WERI-Rb-1 (cell line): ENCODE data around the gene CCDC12.
"Not testable (repeated sequence)": the region's sequence is repeated elsewhere in the genome, so short reads cannot be mapped to it uniquely, and the experiment has no call there.

Experiments
- DNase-seq: peaks from one replicate; pipeline ENCODE4 v3.0.0-alpha.2; 2020
- H3K27ac ChIP-seq: fragments of 250-450 bp; sonication (Bioruptor Pico); 2 replicates; pipeline ENCODE4 v1.5.1; 2020; ENCODE audit warnings: mild to moderate bottlenecking, moderate library complexity
- H3K27me3 ChIP-seq: fragments of 250-450 bp; sonication (Bioruptor Pico); 2 replicates; pipeline ENCODE4 v1.5.1; 2021; ENCODE audit warnings: mild to moderate bottlenecking, low read depth, moderate library complexity; ENCODE audit not compliant: insufficient read depth, severe bottlenecking
- H3K36me3 ChIP-seq: fragments of 250-450 bp; sonication (Bioruptor Pico); 2 replicates; pipeline ENCODE4 v1.5.1; 2020; ENCODE audit warnings: mild to moderate bottlenecking, moderate library complexity
- H3K4me3 ChIP-seq: 2 replicates; pipeline ENCODE4 v1.5.1; 2011; ENCODE audit warnings: low read depth, mild to moderate bottlenecking, control low read depth, low read length
- H3K9me3 ChIP-seq: fragments of 250-450 bp; sonication (Bioruptor Pico); 2 replicates; pipeline ENCODE4 v1.5.1; 2021; ENCODE audit warnings: mild to moderate bottlenecking, moderate library complexity; ENCODE audit not compliant: severe bottlenecking
- CTCF ChIP-seq: IDR thresholded peaks from 2 replicates; pipeline ENCODE4 v1.5.1; 2011; ENCODE audit warnings: low read depth, mild to moderate bottlenecking, control low read depth, inconsistent platforms, low read length

The CCDC12 gene

DNA sequence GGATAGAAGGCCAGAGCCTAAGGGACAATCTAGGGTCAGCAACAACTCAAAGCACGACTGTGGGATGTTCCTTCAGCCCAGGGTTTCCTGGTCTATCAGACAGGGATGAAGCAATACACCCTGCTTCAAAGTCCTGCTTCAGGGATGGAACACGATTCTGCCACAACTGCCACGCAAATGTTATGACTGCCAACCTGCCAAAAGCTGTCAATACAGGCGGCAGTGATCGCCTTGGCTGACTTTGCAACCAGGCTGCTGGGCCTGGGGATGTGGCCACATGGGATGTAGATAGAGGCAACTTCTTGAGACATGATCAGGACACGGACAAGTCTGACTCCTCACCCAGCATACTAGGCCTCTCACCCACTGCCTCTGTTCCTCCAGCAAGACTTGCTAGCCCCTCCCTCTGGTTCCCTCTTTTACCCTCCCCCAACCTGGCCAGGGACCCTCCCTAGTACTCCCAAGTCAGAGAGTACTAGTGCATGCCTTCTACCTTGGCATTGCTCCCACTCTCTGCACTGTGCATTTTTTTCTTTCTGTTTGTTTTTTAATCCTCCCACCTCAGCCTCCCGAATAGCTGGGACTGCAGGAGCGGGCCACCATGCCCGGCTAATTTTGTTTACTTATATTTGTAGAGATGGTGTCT, 7.6 kb downstream of the CCDC12 start:
- Histone ChIP-seq H3K36me3 (peaks cover 28% of the 10 kb centered on the region), H3K27me3 (no peaks in the 10 kb centered on the region), H3K9me3 (no peaks in the 10 kb centered on the region), H3K4me3 (no peak overlapping the region), H3K27ac (no peak overlapping the region)
- no peak for TF ChIP-seq CTCF
- no peak for DNase-seq

GRCh38 chr3:46966811-46967210, 9.7 kb downstream of the CCDC12 start:
- no peak for DNase-seq
- Histone ChIP-seq H3K27me3 (no peaks in the 10 kb centered on the region), H3K36me3 (peaks cover 30% of the 10 kb centered on the region), H3K9me3 (no peaks in the 10 kb centered on the region), H3K27ac (no peak overlapping the region), H3K4me3 (no peak overlapping the region)
- TF ChIP-seq CTCF = 0 out of 2 replicates have a peak, but pooled peaks have one; percentile 5

DNA sequence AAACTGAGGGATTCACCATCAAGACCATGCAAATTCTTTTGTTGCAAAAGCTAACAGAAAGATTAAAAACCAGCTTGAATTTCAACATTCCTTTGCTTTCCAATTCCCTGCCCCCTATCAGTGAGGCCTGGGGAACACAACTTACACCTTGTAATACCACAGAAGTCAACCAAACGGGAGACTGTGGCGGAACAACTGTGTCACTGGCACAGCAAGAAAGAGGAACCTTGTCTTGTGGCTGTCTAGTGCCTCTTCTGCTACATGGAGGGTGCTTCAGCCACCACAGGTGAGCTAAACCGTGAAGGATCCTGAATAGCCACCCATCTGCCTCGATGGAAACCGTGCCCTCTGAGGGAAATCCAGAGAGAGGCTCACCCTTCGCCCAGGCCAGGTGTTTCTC, 11.4 kb downstream of the CCDC12 start:
- TF ChIP-seq CTCF = no peak
- H3K27ac ChIP-seq = peak overlapping the region; percentile 50
- H3K4me3 ChIP-seq = no peak overlapping the region
- peaks cover 23% of the 10 kb centered on the region for H3K36me3 ChIP-seq
- no peaks in the 10 kb centered on the region for H3K27me3 ChIP-seq
- no peaks in the 10 kb centered on the region for H3K9me3 ChIP-seq
- DNase-seq = no peak

DNA sequence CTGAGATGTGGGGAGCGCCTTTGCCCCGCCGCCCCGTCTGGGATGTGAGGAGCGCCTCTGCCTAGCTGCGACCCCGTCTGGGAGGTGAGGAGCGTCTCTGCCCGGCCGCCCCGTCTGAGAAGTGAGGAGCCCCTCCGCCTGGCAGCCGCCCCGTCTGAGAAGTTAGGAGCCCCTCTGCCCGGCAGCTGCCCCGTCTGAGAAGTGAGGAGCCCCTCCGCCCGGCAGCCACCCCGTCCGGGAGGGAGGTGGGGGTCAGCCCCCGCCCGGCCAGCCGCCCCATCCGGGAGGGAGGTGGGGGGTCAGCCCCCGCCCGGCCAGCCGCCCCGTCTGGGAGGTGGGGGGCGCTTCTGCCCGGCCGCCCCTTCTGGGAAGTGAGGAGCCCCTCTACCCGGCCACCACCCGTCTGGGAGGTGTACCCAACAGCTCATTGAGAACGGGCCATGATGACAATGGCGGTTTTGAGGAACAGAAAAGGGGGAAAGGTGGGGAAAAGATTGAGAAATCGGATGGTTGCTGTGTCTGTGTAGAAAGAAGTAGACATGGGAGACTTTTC, 12.4 kb downstream of the CCDC12 start:
- not testable (repeated sequence) for DNase-seq, H3K9me3 ChIP-seq, H3K4me3 ChIP-seq, H3K27me3 ChIP-seq, H3K27ac ChIP-seq
- H3K36me3 ChIP-seq = peaks cover 23% of the 10 kb centered on the region

DNA sequence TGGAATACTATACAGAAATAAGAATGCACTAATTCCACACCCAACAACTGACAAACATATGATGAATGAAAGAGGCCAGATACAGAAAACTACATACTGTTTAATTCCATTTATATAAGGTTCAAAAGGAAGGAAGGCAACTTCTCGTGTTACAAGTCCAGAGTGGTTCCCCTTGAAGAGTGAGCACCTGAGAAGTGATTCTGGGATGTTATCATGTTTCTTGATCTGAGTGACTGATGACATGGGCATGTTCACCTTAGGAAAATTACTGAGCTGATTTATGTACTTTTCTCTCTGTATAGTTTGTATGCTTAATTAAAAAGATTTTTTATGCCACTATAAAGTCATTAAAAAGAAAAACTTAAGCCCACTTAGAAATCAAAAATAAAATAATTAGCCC, 13.6 kb downstream of the CCDC12 start:
- DNase-seq = no peak
- TF ChIP-seq CTCF = no peak
- Histone ChIP-seq H3K27me3 (no peaks in the 10 kb centered on the region), H3K9me3 (no peaks in the 10 kb centered on the region), H3K4me3 (no peak overlapping the region), H3K27ac (no peak overlapping the region), H3K36me3 (peaks cover 21% of the 10 kb centered on the region)

DNA sequence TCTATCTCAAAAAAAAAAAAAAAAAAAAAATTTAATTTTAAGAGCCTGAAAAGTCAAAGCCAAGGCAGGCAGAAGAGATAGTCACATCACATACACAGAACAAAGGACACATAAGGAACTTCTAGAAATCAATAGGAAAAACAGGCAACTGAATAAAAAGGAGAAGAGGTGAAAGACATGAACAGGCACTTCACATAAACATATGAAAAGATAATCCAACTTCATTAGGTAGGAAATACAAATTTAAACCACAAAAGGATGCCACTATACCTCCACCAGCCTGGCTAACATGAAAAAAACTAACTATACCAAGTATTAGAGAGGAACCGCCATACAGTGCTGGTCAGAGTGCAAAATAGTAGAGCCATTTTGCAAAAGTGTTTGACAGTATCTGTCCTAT, 14.1 kb downstream of the CCDC12 start:
- Histone ChIP-seq H3K27ac (no peak overlapping the region), H3K27me3 (no peaks in the 10 kb centered on the region), H3K9me3 (no peaks in the 10 kb centered on the region), H3K36me3 (peaks cover 17% of the 10 kb centered on the region), H3K4me3 (no peak overlapping the region)
- no peak for TF ChIP-seq CTCF
- no peak for DNase-seq
